HG03469 (cell line): Measurements from ENCODE around the gene PIK3R4.

Experiments
- ATAC-seq: cut with Tn5 transposase; IDR thresholded peaks from one replicate; pipeline ENCODE4 v1.9.1; 2021; ENCODE audit warnings: mild to moderate bottlenecking, moderate library complexity, moderate number of reproducible peaks; ENCODE audit not compliant: unreplicated experiment

The PIK3R4 gene

DNA sequence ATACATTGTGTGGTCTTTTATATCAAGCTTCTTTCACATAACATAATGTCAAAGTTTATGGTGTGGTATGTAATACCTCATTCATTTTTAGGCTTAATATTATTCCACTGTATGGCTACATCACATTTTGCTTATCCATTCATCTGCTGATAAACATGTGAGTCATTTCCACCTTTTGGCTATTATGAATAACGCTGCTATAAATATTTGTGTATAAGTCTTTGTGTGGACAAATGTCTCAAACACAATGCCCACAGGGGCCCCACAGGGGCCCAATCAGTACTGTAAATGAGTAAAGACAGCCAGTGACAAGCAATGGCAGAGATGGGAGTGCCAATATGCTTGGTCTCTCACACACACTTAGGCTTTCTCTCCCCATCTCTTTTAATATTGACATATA lies 54.2 kb downstream of the PIK3R4 start:
- no peak for ATAC-seq

DNA sequence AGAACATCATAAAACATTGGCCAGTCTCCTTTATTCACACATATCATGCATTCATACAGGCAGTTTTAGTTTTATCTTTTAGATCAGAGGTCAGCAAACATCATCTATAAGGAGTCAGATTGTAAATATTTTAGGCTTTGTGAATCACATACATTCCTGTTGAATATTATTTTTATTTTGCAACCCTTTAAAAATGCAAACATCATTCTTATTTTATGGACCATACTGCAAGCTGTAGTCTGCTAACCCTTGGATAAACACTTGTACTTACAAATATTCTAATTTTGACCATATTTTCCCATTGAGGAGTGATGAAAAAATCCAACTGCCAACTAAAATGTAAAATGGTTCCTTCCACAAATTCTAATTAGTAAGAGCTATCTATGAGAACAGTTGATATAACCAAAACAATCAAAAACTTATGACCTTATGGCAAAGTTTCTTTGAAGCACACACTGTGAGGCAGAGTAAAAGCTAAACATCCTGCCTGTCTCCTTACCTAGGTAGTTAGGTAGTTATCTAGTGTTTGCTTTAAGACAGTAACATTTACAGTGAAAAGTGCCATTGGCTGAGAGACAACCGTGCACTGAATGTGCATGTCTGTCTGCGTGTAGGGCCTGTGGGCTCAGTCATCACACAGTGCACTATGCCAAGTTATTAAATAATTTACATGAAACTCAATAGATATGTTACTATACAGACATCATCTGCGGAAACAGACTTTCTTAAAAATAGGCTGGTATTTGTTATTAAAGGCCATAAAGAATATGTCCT lies 57.7 kb downstream of the PIK3R4 start:
- no peak for ATAC-seq

DNA sequence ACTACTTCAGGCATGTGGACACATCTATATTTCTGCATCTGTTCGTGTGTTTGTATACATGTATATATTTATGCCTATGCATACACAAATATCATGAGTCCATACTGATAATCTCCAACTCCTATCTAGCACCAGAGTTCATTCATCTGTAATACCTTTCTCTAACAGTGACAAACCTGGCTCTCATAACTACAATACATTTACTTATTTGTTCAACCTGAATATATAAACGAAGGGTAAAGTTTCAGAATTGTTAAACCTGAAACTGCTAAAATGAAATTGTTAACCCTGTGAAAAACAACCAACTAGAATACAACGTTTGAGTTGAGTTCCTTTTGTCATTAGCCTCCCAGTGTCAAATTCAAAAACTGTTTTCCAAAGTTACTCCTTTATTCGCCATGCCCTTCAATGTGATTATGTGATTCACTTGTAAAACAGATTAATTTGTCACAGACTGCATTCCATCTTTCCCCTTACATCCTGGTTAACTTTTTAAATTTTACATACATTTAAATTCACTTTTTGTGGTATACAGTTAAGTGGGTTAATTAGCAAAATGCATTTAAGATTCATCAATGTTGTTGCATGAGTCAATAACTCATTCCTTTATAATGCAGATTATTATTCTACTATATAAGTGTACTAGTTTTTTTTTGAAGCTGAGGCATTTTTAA lies 58.5 kb downstream of the PIK3R4 start:
- no peak for ATAC-seq

DNA sequence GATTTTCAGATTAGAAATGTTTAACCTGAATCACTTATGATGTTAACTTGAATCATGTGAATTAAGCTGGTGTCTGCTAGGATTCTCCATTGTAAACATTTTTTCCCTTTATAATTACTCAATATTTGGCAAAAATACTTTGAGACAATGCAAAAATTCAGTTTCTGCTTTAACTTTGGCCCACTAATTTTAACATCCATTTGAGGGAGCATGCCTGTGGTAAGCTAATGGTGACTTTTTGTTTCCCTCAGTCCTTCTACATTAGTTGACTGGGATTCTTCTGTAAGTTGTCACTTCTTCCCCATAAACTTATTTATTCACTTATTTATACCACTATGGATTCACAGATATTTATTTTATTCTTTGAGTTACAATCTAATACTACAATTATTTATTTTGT lies 59.3 kb downstream of the PIK3R4 start:
- ATAC-seq = no peak

DNA sequence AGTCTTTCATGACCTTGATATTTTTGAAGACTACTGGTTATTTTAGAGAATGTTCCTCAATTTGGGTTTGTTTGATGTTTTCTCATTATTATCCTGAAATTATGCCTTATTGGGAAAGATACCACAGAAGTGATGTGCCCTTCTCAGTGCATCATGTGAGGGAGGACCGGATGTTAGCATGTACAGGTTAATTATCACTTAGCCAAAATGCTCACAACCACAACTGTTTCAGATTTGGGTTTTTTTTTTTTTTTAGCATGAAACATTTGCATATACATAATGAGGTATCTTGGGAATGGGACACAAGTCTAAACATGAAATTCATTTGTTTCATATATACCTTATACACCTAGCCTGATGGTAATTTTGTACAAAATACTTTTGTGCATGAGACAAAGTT lies 59.8 kb downstream of the PIK3R4 start:
- no peak for ATAC-seq

DNA sequence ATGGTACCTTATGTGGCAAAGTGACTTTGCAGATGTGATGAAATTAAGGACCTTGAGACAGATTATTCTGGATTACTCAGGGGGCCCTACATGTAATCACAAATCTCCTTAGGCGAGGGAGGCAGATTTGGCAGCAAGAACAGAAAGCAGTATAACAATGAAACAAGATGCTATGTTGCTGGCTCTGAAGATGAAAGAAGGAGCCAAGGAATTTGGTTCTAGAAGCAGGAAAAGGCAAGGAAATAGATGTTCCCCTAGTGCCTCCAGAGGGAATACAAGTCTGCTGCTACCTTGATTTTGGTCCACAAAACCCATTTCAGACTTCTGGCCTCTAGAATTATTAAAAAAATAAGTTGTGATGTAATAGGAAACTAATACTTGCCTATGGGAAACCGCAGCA lies 64.5 kb downstream of the PIK3R4 start:
- no peak for ATAC-seq

DNA sequence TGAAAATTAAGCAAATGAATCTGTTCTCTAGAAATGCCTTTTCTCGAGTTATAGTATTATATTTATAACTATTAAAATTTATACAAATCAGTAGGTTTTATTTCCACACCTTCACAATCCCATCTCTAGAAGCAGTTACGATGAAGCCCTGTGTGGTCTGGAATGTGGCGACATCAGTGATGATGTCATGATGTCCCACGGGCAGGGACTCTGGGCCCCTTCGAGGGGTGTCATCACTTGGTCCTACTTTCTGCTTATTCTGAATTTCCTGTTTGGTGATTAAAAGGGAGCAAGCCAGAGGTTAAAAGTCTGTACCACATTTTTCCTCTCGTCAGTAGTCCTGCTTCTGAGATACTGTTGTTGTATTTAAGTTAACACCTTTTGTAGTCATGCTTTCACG lies 67.4 kb downstream of the PIK3R4 start:
- ATAC-seq = no peak

DNA sequence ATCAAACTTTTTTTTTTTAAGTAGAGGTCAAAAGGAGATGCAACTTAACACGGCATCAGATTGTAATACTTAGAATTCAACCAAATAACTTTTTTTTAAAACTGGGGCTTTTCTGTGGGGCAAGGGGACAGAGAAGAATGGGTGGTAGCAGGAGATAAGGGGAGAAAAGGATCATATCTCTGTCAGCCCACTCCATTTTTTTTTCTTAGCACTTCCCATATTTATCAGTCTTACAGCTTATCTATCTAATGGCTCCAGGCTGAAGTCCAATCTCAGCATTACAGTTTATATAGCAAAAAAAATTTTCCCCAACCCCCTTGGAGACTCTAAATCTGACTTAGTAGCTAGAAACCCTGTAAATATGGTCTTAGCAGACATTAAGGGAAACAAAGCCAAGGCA lies 69.3 kb downstream of the PIK3R4 start:
- no peak for ATAC-seq

DNA sequence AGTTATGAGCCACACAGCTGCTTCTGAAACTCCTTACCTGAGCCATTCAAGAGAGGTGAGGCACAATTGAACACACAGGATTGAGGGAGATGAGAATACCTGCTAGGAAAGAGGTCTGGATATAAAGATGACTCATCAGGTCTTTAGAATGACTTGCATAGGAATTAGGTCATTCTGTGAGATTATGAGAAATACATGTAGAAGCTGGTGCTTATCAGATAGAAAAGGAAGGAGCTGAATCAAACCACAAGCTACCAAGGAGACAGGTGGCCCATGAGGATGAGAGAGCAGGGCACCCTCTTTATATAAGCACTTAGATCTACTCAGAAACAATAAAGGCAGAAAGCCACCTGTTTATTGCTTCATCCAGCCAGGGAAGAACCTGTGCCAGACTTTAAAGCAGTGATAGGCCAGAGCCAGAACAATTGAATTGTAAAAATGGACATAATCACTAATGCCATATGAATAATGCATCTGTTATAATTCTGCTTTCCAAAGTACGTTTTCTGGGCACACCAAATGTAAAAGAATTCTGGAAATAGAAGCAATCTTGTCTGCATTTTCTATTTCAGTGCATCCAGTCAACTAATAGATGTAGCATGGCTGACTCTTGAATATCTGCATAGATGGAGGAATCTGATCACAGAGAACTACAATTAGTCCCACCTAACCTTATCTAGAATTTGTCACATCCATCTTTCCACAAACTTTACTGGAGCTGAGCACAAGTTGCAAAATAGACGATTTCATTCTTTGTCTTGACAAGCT lies 74.9 kb downstream of the PIK3R4 start:
- no peak for ATAC-seq

DNA sequence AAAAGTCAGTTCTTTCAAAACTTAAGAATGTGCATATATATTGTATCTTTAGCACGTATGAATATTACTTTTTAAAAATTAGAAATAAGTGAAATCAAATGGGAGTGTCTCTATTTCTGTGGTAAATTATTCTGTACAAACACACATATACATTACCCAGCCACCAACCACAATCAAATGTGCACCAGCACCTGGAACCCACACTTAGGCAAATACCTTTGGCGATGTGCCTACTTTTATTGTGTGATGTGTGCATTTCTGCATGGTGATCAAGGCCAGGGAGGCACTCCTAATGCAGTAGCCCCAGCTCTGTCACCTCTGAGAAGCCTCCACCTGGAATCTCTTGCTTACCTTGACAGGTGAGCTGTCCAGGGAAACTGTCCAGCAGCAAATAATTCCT lies 76.9 kb downstream of the PIK3R4 start:
- no peak for ATAC-seq

DNA sequence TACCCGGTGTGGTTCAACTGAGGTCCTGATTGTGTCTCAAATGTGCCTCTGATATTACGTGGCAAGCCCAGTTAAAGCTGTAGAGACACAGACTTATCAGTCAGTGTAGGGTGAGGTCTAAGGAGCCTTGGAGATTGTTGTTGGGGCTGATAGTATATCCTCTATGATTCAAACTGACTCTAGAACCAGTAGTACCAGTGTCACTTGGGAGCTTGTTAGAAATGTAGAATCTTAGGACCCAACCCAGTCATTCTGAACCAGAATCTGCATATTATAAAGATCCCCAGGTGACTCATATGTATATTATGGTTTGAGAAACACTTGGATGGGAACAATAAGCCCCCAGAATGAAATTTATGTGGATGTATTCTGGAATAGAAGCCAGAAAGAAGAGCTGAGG lies 83.5 kb downstream of the PIK3R4 start:
- ATAC-seq = no peak

DNA sequence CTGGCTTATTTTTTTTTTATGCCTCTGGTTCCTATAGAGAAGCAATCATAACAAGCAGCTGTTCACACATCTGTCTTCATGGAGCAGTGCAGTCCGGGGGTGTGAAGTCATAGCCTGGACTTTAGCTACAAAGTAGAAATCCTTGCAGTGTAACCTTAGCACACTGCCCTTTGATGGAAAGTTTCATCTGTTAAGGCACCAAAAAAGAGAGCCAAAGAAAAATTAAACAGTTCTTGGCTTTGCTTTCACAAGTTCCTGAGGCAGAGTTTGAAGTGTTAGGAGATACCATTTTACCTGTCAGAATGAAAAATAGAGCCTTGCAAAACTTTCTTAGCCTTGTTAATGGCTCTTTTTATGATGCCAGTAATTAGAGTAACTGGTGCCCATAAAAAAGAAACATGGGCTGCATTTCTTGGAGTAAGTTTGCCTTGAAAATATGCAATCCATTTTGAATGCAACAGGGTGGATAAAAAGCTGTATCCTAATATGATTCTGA lies 84.1 kb downstream of the PIK3R4 start:
- no peak for ATAC-seq

DNA sequence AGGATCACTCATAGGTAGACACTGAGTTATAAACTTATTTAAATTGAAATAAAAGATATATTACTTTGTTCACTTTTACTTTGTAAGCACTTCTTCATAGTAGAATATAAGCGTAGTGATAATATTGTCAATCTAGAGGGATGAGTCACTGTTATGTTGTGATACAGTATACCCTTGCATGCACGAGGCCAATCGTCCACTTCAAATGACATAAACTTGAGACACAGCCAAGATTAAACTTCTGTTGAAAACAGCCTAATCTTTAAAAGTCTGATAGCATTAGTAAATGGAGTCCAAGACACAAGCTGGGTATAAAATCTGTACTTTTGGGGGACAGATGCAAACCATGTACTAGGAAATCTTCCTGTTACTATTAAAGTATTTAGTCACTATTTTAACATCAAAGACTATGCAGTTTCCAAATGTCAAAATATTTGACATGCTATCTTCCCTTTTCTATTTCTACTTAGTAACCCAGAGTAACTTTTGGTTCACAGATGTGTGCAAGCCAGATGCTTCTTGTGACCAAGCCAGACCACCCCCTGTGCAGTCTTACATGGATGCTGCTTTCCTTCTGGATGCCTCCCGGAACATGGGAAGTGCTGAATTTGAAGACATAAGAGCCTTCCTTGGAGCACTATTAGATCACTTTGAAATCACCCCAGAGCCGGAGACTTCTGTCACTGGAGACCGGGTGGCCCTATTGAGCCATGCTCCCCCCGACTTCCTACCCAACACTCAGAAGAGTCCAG lies 85.3 kb downstream of the PIK3R4 start:
- no peak for ATAC-seq

DNA sequence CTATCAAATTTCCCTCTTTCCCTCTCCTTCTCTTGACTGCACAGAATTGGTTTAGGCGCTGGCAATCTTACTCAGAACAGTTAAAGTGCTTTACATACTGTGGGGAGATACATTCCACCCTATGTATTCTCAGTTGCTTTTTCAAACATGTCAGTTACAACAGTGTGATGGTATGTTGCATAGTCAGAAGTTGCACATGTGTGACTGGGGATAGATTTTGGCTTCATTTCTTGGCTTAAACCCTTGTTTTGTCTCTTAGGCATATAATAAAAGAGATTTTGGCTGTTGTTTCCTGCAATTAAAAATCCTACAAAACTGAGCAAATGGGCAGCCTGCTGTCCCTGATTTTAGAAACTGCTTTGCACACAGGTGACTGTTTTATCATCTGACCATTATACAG lies 86.7 kb downstream of the PIK3R4 start:
- ATAC-seq = no peak

DNA sequence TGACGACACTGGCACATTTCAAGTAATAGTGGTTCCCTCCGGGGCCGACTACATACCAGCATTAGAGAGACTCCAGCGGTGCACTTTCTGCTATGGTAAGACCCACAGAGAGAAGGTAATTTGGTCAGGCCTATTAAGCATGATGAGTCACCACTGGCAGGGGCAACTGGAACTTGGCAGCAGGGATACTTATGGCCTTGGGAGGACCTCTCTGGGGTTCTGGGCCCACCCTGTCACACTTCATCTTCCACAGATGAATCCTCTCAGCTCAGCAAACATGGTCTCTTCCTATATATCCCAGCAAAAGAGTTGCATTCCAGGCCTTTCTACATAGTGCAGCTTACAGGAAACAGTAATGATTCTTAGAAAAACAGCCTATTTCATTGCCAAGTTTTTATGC lies 88.0 kb downstream of the PIK3R4 start:
- no peak for ATAC-seq

DNA sequence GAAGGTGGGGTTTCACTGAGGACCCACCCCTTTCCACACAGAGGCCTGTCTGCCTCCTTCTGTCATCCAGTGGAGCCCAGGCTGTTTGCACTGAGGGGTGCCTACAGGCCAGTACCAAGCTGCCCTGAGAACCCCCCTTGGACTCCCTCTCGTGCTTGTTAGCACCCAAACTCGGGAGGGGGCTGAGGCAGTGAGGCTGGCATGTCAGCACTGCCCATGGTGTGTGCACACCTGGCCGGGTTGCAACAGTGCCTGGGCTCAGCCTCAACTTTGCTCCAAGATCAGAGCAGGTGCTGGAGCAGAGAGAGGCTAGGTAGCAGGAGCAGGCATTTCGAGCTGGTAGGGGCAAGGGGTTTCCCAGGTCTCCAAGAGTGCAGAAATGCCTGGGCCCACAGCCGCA lies 90.0 kb downstream of the PIK3R4 start:
- no peak for ATAC-seq

DNA sequence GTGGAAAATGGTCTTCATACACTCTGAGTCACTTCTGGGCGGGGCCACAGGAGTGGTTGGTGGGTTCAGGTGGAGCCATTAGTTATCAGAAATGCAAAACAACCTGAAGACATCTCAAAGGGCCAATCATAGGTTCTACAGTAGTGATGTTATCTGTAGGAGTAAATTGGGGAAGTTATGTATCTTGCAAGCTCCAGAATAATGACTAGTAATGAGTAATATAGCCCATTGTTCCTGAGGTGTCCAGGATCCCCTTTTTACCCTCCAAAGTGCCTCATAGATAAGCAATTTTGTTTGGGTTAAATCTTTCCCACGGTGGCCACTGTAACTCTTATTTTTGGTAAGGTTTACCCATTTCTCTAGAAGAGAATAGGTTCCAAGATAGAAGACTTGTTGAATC lies 91.7 kb downstream of the PIK3R4 start:
- no peak for ATAC-seq

DNA sequence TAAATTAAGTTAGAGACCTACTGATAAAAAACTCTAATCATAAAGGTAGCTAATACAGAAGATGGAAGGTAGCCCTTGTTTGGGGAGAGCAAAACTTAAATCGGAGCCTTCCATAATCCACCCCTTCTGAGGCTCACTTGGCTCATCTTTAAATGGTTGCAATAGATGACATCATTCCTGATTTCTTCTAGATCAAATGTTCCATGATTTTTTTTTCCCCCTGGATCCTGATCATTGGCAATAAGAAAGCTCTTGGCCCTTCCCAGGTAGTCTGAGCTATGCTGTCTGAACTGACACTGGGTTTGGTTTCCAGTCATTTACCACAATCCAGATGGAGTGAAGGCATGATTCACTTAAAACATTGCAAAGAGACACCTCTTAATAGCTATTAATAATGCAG lies 92.5 kb downstream of the PIK3R4 start:
- ATAC-seq = no peak

DNA sequence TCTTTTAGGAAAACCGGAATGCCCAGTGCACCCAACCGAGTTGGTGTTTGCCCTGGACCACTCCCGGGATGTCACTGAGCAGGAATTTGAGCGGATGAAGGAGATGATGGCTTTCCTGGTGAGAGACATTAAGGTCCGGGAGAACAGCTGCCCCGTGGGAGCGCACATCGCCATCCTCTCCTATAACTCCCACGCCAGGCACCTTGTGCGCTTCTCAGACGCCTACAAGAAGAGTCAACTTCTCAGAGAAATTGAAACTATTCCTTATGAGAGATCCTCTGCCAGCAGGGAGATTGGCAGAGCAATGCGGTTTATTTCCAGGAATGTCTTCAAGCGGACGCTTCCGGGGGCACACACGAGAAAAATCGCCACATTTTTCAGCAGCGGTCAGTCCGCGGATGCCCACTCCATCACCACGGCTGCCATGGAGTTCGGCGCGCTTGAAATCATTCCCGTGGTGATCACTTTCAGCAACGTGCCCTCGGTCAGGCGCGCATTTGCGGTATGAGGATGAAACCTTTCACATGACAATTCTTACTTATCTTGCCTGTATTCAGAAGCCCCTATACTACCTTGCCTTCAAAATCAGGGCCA lies 97.5 kb downstream of the PIK3R4 start:
- no peak for ATAC-seq

DNA sequence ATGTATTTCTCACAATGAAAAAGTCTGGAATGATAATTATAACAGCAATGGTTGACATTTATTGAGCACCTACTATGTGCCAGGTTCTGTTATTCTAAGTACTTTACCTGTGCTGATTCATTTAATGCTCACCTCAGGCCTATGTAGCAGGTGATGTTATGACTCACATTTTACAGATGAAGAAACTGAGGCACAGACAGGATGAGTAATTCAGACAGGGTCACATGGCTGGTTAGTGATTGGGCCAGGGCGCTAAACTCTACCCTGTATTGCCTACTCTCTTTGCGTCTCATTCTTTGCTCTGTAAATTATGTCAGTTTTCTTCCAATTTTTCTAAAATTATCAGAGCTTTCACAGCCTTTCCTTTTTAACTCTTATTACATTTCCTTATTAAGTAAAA lies 98.3 kb downstream of the PIK3R4 start:
- ATAC-seq = no peak

DNA sequence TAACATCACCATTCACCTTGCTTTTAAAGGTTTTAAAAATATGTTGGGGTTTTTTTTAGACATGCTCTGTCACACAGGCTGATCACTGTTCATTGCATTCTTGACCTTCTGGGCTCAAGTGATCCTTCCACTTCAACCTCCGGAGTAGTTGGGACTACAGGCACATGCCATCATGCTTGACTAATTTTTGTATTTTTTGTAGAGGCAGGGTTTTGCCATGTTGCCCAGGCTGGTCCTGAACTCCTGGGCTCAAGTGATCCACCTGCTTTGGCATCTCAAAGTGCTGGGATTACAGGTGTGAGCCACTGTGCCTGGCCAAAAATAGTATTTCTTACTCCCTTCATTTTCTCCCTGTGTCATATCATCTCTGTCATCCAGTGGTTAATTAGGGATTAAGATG lies 101.4 kb downstream of the PIK3R4 start:
- no peak for ATAC-seq
